Measurements from ENCODE around the gene GALNT2.

- no peak for TF ChIP-seq TCF7L2 (IDR thresholded peaks at IDR 0.05; ENCODE audit: low read depth, low read length)
- TF ChIP-seq CREM (IDR thresholded peaks at IDR 0.05), result no peak
- no peak for TF ChIP-seq CREM (CRISPR knock-in tag; IDR thresholded peaks at IDR 0.05)
These were observed 219.3 kb downstream of the GALNT2 start for GRCh38 chr1:230286166-230286889.

All from HepG2 (cell line).